Endodermal cell (in vitro differentiated cells): Measurements from ENCODE around the gene VPS26C. TPM values are rescaled to one million over a fixed set of nuclear protein-coding genes. Genes with fewer than 3 reads are reported as not detected.

Experiments
- DNase-seq: peaks from one replicate; pipeline ENCODE4 v3.0.0-alpha.2; 2017
- H3K27ac ChIP-seq: 2 replicates; pipeline ENCODE4 v1.5.1; 2013; ENCODE audit warnings: mild to moderate bottlenecking, low read depth, low read length, moderate library complexity
- H3K27me3 ChIP-seq: 2 replicates; pipeline ENCODE4 v1.6.1; 2013; ENCODE audit warnings: mild to moderate bottlenecking, low read length, moderate library complexity; ENCODE audit not compliant: insufficient read depth, control insufficient read depth, poor library complexity, severe bottlenecking
- H3K36me3 ChIP-seq: 2 replicates; pipeline ENCODE4 v1.7.0; 2013; ENCODE audit warnings: mild to moderate bottlenecking, low read length, moderate library complexity; ENCODE audit not compliant: control insufficient read depth, insufficient read depth
- H3K4me1 ChIP-seq: one replicate; pipeline ENCODE4 v1.7.0; 2013; ENCODE audit warnings: low read length; ENCODE audit not compliant: control insufficient read depth, insufficient read depth
- H3K4me3 ChIP-seq: 2 replicates; pipeline ENCODE4 v1.5.1; 2013; ENCODE audit warnings: mild to moderate bottlenecking, low read length, moderate library complexity
- H3K9ac ChIP-seq: 2 replicates; pipeline ENCODE4 v1.6.1; 2013; ENCODE audit warnings: mild to moderate bottlenecking, low read length, moderate library complexity; ENCODE audit not compliant: poor library complexity, severe bottlenecking; ENCODE audit errors: extremely low read depth
- H3K9me3 ChIP-seq: 2 replicates; pipeline ENCODE4 v1.6.1; 2013; ENCODE audit warnings: mild to moderate bottlenecking, low read length, moderate library complexity; ENCODE audit not compliant: control insufficient read depth
- H3K27ac Mint-ChIP-seq: 2 replicates; pipeline ENCODE4 v1.8.0; 2020; ENCODE audit warnings: mixed read lengths
- H3K27me3 Mint-ChIP-seq: 2 replicates; pipeline ENCODE4 v1.8.0; 2021; ENCODE audit warnings: mild to moderate bottlenecking, mixed read lengths; ENCODE audit not compliant: insufficient read depth
- H3K36me3 Mint-ChIP-seq: 2 replicates; pipeline ENCODE4 v1.8.0; 2020; ENCODE audit warnings: low read depth, mixed read lengths
- H3K4me1 Mint-ChIP-seq: 2 replicates; pipeline ENCODE4 v1.8.0; 2020; ENCODE audit warnings: mixed read lengths
- H3K4me3 Mint-ChIP-seq: 2 replicates; pipeline ENCODE4 v1.8.0; 2020; ENCODE audit warnings: mild to moderate bottlenecking, moderate library complexity, mixed read lengths
- H3K9me3 Mint-ChIP-seq: 2 replicates; pipeline ENCODE4 v1.8.0; 2020; ENCODE audit warnings: mild to moderate bottlenecking, mixed read lengths
- WGBS, 2 experiments: methylation state at CpG; one replicate each; pipeline versions ENCODE4 v1.1.5 to v1.1.7; 2013; ENCODE audit warnings: missing lambda C conversion rate in 2 of 2, mixed read lengths in 1 of 2; ENCODE audit not compliant: insufficient coverage in 1 of 2, insufficient read length in 1 of 2; 5-methylcytosine and 5-hydroxymethylcytosine counted together
- total RNA-seq, 2 donors: library from RNA; stranded (reverse); fragmentation: NEBNext Ultra II Directional in 1 of 2; extraction: Animal tissue kit (Norgen Biotek cat#: 25700) in 1 of 2; gene quantifications; 2 replicates in 1 of 2; 3 replicates in 1 of 2; pipeline ENCODE4 v1.2.1, GENCODE V29; 2021
- TF ChIP-seq, protein P1 (sequence below): fragments of 200-600 bp; sonication (generic); conservative IDR thresholded peaks from 2 replicates; pipeline ENCODE4 v1.5.0; 2021; ENCODE audit warnings: antibody characterized with exemption, mild to moderate bottlenecking

VPS26C gene
- total RNA-seq, 2 donors from 2014 or later = 37.1 to 61.0 TPM

DNA sequence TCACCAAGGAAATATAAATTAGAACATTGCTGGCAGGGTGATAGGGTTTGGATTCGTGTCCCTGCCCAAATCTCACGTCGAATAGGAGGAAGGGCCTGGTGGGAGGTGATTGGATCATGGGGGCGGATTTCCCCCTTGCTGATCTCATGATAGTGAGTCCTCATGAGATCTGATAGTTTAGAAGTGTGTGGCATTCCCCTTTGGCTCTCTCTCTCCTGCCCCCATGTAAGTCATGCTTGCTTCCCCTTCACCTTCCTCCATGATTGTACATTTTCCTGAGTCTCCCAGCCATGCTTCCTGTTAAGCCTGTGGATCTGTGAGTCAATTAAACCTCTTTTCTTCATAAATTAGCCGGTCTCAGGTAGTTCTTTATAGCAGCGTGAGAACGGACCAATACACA, 60.6 kb downstream of the VPS26C start:
- no peak for DNase-seq
- no peak overlapping the region for H3K27ac Mint-ChIP-seq
- H3K9me3 ChIP-seq = peaks cover 20% of the 10 kb centered on the region
- no peak overlapping the region for H3K27ac ChIP-seq
- no peak overlapping the region for H3K4me3 Mint-ChIP-seq
- peaks cover 38% of the 10 kb centered on the region for H3K36me3 Mint-ChIP-seq
- H3K4me3 ChIP-seq = no peak overlapping the region
- H3K27me3 ChIP-seq = no peaks in the 10 kb centered on the region
- peaks cover 40% of the 10 kb centered on the region for H3K36me3 ChIP-seq
- H3K27me3 Mint-ChIP-seq = no peaks in the 10 kb centered on the region
- H3K4me1 ChIP-seq = no peaks in the 10 kb centered on the region
- H3K9ac ChIP-seq = no peak overlapping the region
- TF ChIP-seq, protein P1, sequence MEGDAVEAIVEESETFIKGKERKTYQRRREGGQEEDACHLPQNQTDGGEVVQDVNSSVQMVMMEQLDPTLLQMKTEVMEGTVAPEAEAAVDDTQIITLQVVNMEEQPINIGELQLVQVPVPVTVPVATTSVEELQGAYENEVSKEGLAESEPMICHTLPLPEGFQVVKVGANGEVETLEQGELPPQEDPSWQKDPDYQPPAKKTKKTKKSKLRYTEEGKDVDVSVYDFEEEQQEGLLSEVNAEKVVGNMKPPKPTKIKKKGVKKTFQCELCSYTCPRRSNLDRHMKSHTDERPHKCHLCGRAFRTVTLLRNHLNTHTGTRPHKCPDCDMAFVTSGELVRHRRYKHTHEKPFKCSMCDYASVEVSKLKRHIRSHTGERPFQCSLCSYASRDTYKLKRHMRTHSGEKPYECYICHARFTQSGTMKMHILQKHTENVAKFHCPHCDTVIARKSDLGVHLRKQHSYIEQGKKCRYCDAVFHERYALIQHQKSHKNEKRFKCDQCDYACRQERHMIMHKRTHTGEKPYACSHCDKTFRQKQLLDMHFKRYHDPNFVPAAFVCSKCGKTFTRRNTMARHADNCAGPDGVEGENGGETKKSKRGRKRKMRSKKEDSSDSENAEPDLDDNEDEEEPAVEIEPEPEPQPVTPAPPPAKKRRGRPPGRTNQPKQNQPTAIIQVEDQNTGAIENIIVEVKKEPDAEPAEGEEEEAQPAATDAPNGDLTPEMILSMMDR = no peak
- 89 to 100% methylated on average over 5 to 7 of the region's 7 CpGs for WGBS, 2 experiments
- no peaks in the 10 kb centered on the region for H3K4me1 Mint-ChIP-seq
- H3K9me3 Mint-ChIP-seq = peaks cover 20% of the 10 kb centered on the region

DNA sequence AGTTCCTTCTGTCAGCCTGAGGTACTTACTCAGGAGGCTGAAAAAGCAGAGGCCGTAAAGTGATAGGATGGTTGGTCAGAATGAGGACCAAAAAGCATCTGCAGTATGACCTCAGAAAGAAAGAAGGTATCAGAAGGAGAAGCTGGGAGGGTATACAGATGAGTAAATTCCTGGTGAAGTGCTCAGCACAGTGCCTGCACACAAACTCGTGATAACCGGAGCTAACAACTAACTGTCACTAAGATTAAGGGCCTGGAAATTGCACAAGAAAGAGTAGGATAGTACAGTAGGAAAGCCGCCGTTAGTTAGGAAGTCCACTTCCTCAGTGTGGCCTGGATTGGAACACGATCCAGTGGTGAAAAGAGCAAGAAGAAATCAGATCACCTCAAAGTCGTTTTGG, 62.6 kb downstream of the VPS26C start:
- H3K27ac Mint-ChIP-seq = no peak overlapping the region
- H3K36me3 ChIP-seq = peaks cover 59% of the 10 kb centered on the region
- peaks cover 4% of the 10 kb centered on the region for H3K9me3 Mint-ChIP-seq
- H3K27me3 ChIP-seq = no peaks in the 10 kb centered on the region
- no peak overlapping the region for H3K4me3 Mint-ChIP-seq
- H3K27ac ChIP-seq = no peak overlapping the region
- peaks cover 4% of the 10 kb centered on the region for H3K4me1 Mint-ChIP-seq
- peaks cover 53% of the 10 kb centered on the region for H3K36me3 Mint-ChIP-seq
- no peaks in the 10 kb centered on the region for H3K27me3 Mint-ChIP-seq
- no peak overlapping the region for H3K9ac ChIP-seq
- WGBS, 2 experiments = 94% methylated on average over 7 of the region's 7 CpGs
- DNase-seq = no peak
- no peaks in the 10 kb centered on the region for H3K4me1 ChIP-seq
- no peak overlapping the region for H3K4me3 ChIP-seq
- TF ChIP-seq, protein P1 = no peak
- peaks cover 4% of the 10 kb centered on the region for H3K9me3 ChIP-seq

DNA sequence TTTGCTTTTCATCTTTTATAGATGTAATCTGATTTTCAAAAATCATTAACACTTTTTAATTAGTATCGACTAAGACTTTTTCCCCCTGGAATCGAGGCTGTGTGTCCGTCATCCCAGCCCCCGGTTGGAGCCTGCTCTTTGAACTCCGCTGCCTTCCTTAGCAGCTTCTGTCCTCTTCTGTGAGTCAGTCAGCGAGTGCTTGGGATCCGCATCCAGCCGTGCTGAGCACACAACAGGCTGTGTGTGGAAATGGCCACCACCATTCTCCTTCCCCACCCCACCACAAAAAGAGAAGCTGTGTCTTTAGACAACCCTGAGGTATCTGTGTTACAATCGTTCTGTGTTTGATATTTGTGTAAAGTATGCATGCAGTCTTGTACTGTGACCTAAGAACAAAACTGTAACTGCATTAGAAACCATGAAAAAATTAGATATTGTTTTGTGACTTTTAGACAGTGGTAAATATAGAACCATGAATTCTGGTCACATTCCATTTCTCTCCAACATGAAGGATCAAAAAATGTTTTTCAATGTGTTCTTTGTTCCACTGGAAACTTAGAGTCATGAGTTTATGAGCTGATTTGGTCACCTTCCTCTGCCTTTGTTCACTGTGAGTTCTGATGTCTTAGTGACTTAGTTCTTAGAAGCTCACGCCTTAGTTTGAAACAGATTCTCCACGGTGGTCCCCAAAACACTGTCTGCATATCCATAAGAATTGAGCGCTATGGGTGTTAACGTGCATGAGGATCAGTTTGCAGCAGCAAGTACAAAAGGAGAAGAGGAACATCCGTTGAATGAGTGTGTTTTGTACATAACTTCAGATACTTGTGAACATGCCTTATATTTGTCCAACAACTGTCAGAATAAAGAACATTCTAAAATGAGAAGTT, 64.7 kb downstream of the VPS26C start:
- Histone ChIP-seq H3K4me3 (no peak overlapping the region), H3K27ac (no peak overlapping the region), H3K4me1 (peaks cover 2% of the 10 kb centered on the region), H3K27me3 (no peaks in the 10 kb centered on the region), H3K36me3 (peaks cover 80% of the 10 kb centered on the region), H3K9ac (no peak overlapping the region), H3K9me3 (no peaks in the 10 kb centered on the region)
- Mint-ChIP-seq H3K9me3 (no peaks in the 10 kb centered on the region), H3K4me1 (peaks cover 14% of the 10 kb centered on the region), H3K36me3 (peaks cover 72% of the 10 kb centered on the region), H3K27me3 (no peaks in the 10 kb centered on the region), H3K4me3 (no peak overlapping the region), H3K27ac (peak overlapping the region; percentile 9)
- DNase-seq = no peak
- 84 to 86% methylated on average over 4 to 14 of the region's 14 CpGs for WGBS, 2 experiments
- TF ChIP-seq, protein P1 = no peak
